HG03520 (cell line): ENCODE results near the gene RIN3.

Experiments used
- ATAC-seq: cut with Tn5 transposase; IDR thresholded peaks from one replicate; pipeline ENCODE4 v1.9.1; 2021; ENCODE audit warnings: mild to moderate bottlenecking, moderate library complexity; ENCODE audit not compliant: unreplicated experiment

RIN3 gene

GRCh38 chr14:92595267-92595666 is 81.7 kb downstream of the RIN3 start:
- ATAC-seq, result no peak

DNA sequence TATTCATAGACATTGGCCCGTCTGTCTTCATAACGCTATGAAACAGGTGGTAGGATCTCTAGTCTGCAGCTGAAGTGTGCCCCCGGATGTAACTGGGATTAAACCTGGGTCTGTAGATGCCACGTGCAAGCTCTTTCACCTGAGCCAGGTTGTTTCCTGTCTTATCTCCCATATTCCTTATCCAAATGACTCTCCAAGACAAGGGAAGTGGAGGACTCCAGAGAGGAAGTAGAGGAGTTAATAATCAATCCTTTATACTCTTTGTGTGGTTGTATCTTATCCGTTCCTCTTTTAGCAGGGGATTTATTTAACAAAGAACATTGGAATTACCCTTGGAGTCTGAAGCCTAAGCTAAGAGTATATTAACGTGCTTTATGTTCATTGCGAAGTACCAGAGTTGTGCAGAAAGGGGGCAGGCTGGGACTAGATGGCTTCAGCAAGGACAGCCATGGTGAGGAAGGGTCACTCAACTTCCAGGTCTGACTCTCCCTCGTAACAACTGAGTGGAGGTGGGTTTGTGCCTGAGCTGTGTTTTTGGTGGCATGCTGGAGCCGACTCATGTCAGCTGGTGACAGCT is 82.8 kb downstream of the RIN3 start:
- no peak for ATAC-seq

DNA sequence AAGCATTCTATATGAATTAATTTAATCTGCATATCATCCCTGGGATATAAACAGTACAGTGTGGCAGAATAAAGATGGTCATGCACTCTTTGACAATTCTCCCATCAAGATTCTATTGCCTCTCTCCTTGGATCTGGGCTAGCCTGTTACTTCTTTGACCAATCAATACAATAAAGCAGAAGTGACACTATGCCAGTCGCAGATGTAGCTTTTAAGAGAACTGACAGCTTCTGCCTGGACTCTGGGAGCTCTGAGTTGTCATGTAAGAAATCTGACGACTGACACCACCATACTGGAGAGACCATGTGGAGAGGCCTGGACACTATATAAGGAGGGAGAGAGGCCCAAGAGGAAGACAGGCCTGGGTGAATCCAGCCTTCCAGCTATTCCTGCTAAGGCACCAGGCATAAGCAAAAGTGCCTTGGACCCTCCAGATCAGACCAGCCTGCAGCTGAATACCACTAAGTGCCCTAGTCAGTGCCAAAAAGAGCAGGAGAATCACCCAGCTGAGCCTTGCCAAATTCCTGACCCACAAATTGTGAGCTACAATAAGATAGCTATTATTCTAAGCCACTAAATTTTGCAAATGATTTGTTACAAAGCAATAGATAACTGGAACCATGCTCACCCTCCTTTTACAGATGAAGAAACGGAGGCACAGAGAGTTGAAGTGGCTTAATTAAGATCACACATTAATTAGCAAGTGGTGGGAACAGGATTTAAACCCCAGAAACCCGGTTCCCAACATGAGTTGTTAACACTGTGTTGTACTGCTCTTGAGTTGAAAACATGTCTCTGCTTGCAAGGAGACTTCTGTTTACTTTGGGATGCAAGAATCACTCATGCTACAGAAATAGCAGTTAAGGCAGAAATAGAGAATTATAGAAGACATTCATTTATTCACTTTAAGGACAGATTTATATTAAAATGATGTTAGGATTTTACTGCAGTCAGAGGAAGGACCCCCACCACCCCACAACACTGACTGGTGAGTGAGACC is 84.6 kb downstream of the RIN3 start:
- ATAC-seq, result no peak

- ATAC-seq, result no peak
These were observed 86.2 kb downstream of the RIN3 start for GRCh38 chr14:92599811-92600210.

DNA sequence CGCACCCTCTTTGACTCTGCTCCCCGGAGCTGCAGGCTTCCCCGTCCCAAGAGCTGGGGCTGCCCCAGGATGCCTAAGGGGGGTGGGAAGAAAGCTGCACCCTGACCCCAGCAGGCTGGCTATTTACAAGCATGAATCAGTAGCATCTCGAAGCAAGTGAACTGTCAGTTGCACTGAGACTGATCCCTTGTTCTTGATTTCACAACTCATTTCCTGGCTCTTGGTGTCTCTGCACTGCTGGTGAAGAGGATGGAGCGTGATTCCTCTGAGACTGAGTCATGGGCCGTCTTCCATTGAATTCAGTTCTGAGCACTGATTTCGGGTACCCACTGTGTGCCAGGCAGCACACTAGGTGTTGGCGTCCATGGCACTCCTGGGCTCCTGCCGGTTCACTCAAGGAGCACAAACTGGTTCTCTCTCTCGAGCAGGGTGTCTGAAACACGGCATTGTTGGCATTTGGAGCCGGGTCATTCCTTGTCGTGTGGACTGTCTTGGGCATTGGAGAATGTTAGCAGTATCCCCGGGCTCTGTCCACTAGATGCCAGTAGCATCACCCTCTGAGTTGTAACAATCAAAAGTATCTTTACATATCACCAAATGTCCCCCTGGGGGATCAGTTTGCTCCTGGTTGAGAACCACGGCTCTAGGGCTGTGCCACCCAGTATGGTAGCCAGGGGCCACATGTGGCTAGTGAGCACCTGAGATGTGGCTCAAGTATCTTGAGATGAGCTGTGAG is 86.9 kb downstream of the RIN3 start:
- ATAC-seq, result no peak

GRCh38 chr14:92601131-92601710 is 87.6 kb downstream of the RIN3 start:
- no peak for ATAC-seq

DNA sequence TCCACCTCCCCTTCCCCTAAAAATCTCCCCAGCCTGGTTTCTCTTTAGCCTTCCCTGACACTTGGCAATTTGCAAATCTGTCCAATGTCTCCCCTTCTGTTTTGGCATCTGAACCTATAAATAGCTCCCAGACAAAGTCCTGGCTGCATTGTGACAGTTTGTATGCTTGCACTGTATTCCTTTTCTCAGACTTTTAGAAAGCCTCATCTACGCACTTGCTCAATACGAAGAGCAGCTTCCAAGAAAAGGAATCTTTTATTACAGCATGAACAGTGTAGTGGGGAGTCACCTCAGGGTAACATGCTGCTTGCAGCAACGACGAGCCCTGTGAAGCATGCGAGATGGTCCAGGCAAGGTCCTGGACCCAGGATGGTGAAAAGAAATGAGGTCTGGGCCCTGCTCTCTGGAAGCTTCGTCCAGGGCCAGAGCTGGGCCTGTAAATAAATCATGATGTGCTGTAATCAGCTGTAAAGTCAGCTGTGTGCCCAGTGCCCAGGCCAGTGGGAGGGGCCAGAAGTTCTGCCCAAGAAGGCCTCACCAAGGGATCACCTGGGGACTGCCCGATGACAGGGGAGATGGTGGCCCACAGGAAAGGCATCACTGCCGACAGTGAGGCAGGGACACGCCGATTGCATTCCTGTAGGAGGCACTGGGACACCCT is 88.3 kb downstream of the RIN3 start:
- no peak for ATAC-seq

GRCh38 chr14:92603309-92604242 is 90.0 kb downstream of the RIN3 start:
- ATAC-seq, result no peak

- no peak for ATAC-seq
These were observed 91.8 kb downstream of the RIN3 start for GRCh38 chr14:92605274-92605940.

- no peak for ATAC-seq
These were observed 93.7 kb downstream of the RIN3 start for GRCh38 chr14:92607251-92607650.

GRCh38 chr14:92607702-92608429 is 94.3 kb downstream of the RIN3 start:
- ATAC-seq, result no peak

DNA sequence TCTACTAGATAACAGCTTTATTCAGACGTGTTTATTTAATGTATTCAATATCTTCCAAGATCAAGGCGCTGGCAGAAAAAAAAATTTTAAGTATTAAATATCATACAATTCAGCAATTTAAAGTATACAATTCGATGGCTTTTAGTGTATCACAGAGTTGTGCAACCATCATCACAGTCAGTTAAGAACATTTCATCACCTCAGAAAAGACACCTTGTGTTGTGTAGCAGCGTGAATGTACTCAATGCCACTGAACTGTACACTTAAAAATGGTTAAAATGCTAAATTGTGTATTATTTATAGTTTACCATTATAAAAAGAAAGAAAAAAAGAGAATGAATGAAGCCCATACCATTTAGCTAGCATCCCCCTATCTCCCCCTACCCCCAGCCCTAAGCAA is 96.4 kb downstream of the RIN3 start:
- no peak for ATAC-seq

GRCh38 chr14:92610849-92611271 is 97.3 kb downstream of the RIN3 start:
- no peak for ATAC-seq

GRCh38 chr14:92613008-92613658 is 99.6 kb downstream of the RIN3 start:
- no peak for ATAC-seq

DNA sequence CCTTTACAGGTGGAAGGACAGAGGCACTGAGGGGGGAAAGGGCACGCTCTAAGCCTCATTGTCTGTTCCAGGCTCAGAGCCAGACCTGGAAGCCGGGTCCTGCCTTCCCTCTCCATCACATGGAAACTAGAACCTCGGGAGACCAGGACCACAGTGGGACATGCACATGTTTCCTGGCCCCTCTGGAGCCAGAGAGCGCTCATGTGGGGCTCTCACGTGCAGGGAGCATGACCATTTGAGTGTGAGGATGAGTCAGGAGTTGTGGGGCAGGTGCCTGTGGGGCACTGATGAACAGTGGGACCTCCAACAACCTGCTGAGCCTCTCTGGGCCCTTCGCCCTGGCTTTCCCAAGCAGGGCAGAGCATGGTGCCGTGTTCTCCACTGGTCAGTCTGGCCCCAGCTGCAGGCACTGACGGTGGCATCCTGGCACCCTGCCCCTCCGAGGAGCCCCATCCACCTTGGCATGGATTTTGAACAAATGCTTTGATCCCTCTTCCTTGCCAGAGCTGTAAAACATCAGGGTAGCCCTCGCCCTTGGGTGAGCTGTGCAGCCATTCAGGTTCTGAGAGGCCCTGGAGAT is 100.2 kb downstream of the RIN3 start:
- no peak for ATAC-seq

GRCh38 chr14:92615451-92615850 is 101.9 kb downstream of the RIN3 start:
- ATAC-seq, result no peak

DNA sequence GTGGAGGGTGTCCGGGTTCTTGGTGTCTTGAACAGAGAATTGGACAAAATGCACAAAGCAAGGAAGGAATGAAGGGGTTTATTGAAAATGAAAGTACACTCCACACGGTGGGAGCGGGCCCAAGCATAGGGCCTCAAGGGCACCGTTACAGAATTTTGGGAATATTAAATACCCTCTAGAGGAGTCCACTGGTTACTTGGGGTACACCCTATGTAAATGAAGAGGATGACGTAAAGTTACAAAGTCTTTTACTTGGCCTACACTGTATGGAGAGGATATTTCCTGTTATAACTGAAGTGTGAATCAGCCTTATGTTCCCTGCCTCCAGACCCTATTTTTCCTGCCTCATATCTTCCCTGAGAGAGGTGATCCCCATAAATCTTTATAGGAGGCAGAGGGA is 102.6 kb downstream of the RIN3 start:
- ATAC-seq, result no peak

GRCh38 chr14:92617581-92617980 is 104.0 kb downstream of the RIN3 start:
- no peak for ATAC-seq
